Measurements from ENCODE around the gene TNFRSF8. TPM values are rescaled to one million over a fixed set of nuclear protein-coding genes. Genes with fewer than 3 reads are reported as not detected.

Gene TNFRSF8
- total RNA-seq, 1 donor from 2014 or later: 2.2 TPM

GRCh38 chr1:12085643-12086260 lies 22.6 kb downstream of the TNFRSF8 start:
- Mint-ChIP-seq H3K4me1 (peaks cover 56% of the 10 kb centered on the region), H3K27ac (peak overlapping the region; percentile 63), H3K27me3 (no peaks in the 10 kb centered on the region), H3K9me3 (peaks cover 15% of the 10 kb centered on the region), H3K4me3 (no peak overlapping the region), H3K36me3 (ENCODE audit: low read depth) (peaks cover 1% of the 10 kb centered on the region)
- ATAC-seq (ENCODE audit: low read depth) (no peak), DNase-seq (no peak)
- ChIA-PET CTCF (no interaction called here), POLR2A (interaction anchor here (1.2 kb wide), 1 partner anchor 176 kb away, joined by 10 read pairs; no protein-coding TSS in a partner anchor)
- intact Hi-C loops (cut with micrococcal nuclease): loop anchor here (2.0 kb wide), 1 partner anchor 67 kb away; no protein-coding TSS in a partner anchor
- no peak for TF ChIP-seq CTCF (IDR thresholded peaks at IDR 0.05)

GRCh38 chr1:12087797-12088314 lies 24.8 kb downstream of the TNFRSF8 start:
- H3K27me3 Mint-ChIP-seq: no peaks in the 10 kb centered on the region
- H3K4me3 Mint-ChIP-seq: peak overlapping the region; percentile 53
- CTCF ChIA-PET: interaction anchor here (0.9 to 2.0 kb wide), 4 partner anchors 9 to 62 kb away, joined by 3 to 10 read pairs (median 7); no protein-coding TSS in a partner anchor
- DNase-seq (peak; percentile 45), ATAC-seq (ENCODE audit: low read depth) (peak; percentile 88)
- no peak for TF ChIP-seq CTCF (IDR thresholded peaks at IDR 0.05)
- peaks cover 1% of the 10 kb centered on the region for H3K36me3 Mint-ChIP-seq (ENCODE audit: low read depth)
- intact Hi-C loops (cut with micrococcal nuclease): loop anchor here (1.0 to 2.0 kb wide), 3 partner anchors 9 to 65 kb away; no protein-coding TSS in a partner anchor
- H3K4me1 Mint-ChIP-seq: peaks cover 45% of the 10 kb centered on the region
- peaks cover 7% of the 10 kb centered on the region for H3K9me3 Mint-ChIP-seq
- POLR2A ChIA-PET: interaction anchor here (0.6 to 3.3 kb wide), 19 partner anchors 9 to 241 kb away, joined by 3 to 31 read pairs (median 4); partner anchors contain the start of genes MIIP, TNFRSF1B and TNFRSF8
- H3K27ac Mint-ChIP-seq: peak overlapping the region; percentile 95

- H3K36me3 Mint-ChIP-seq (ENCODE audit: low read depth): peaks cover 1% of the 10 kb centered on the region
- H3K4me3 Mint-ChIP-seq: peak overlapping the region; percentile 29
- peak overlapping the region; percentile 95 for H3K27ac Mint-ChIP-seq
- H3K9me3 Mint-ChIP-seq: peaks cover 5% of the 10 kb centered on the region
- DNase-seq (no peak), ATAC-seq (ENCODE audit: low read depth) (peak; percentile 36)
- H3K27me3 Mint-ChIP-seq: no peaks in the 10 kb centered on the region
- intact Hi-C loops (cut with micrococcal nuclease): loop anchor here (1.0 kb wide), 1 partner anchor 30 kb away; no protein-coding TSS in a partner anchor
- ChIA-PET POLR2A (interaction anchor here (0.8 to 3.3 kb wide), 17 partner anchors 10 to 179 kb away, joined by 3 to 31 read pairs (median 5); partner anchors contain the start of genes MIIP, TNFRSF1B and TNFRSF8), CTCF (interaction anchor here (0.9 to 2.0 kb wide), 6 partner anchors 9 to 62 kb away, joined by 3 to 10 read pairs (median 4); no protein-coding TSS in a partner anchor)
- no peak for TF ChIP-seq CTCF (IDR thresholded peaks at IDR 0.05)
- H3K4me1 Mint-ChIP-seq: peaks cover 45% of the 10 kb centered on the region
These were observed 25.5 kb downstream of the TNFRSF8 start for GRCh38 chr1:12088607-12089006.

- Mint-ChIP-seq H3K36me3 (ENCODE audit: low read depth) (peaks cover 1% of the 10 kb centered on the region), H3K27me3 (no peaks in the 10 kb centered on the region), H3K4me3 (no peak overlapping the region), H3K9me3 (peaks cover 5% of the 10 kb centered on the region), H3K4me1 (peaks cover 45% of the 10 kb centered on the region), H3K27ac (no peak overlapping the region)
- CTCF ChIA-PET: no interaction called here
- intact Hi-C loops (cut with micrococcal nuclease): no loop called here
- POLR2A ChIA-PET: no interaction called here
- DNase-seq: no peak
- ATAC-seq (ENCODE audit: low read depth): no peak
- TF ChIP-seq CTCF (IDR thresholded peaks at IDR 0.05): no peak
These were observed 27.2 kb downstream of the TNFRSF8 start for GRCh38 chr1:12090326-12090725.

GRCh38 chr1:12091191-12091590 lies 28.1 kb downstream of the TNFRSF8 start:
- Mint-ChIP-seq H3K4me1 (peaks cover 38% of the 10 kb centered on the region), H3K27me3 (no peaks in the 10 kb centered on the region), H3K27ac (no peak overlapping the region), H3K36me3 (ENCODE audit: low read depth) (peaks cover 1% of the 10 kb centered on the region), H3K4me3 (no peak overlapping the region), H3K9me3 (peaks cover 5% of the 10 kb centered on the region)
- TF ChIP-seq CTCF (IDR thresholded peaks at IDR 0.05): no peak
- ATAC-seq (ENCODE audit: low read depth) (no peak), DNase-seq (no peak)
- POLR2A ChIA-PET: no interaction called here
- CTCF ChIA-PET: no interaction called here
- intact Hi-C loops (cut with micrococcal nuclease): no loop called here

All from activated B cell treated with CpG ODN at 0.5 μM for 24 hours (primary cell).